Liver (tissue), 9 donors: ENCODE measurements around the gene STPG1. TPM values are rescaled to one million over a fixed set of nuclear protein-coding genes. Genes with fewer than 3 reads are reported as not detected.

Experiments used
- DNase-seq: peaks from one replicate; pipeline ENCODE4 v3.0.0-alpha.2; 2017; ENCODE audit warnings: low spot score
- H3K27ac ChIP-seq, 2 donors: one replicate each; pipeline ENCODE4 v1.7.0; 2013; ENCODE audit warnings: inconsistent platforms in 2 of 2, low read length in 2 of 2, control low read depth in 1 of 2, low read depth in 1 of 2, mild to moderate bottlenecking in 1 of 2
- H3K27me3 ChIP-seq, 4 donors: one replicate each; pipeline versions ENCODE4 v1.6.1 to v1.7.0; 2013; ENCODE audit warnings: low read length in 3 of 4, inconsistent platforms in 1 of 4, mild to moderate bottlenecking in 1 of 4, moderate library complexity in 1 of 4; ENCODE audit not compliant: control insufficient read depth in 4 of 4, insufficient read depth in 4 of 4
- H3K36me3 ChIP-seq, 4 donors: one replicate each; pipeline versions ENCODE4 v1.6.1 to v1.7.0; 2013; ENCODE audit warnings: low read length in 3 of 4, mild to moderate bottlenecking in 3 of 4, low read depth in 1 of 4, moderate library complexity in 1 of 4; ENCODE audit not compliant: control insufficient read depth in 4 of 4, insufficient read depth in 3 of 4
- H3K4me1 ChIP-seq, 4 donors: one replicate each; pipeline versions ENCODE4 v1.6.1 to v1.7.0; 2013; ENCODE audit warnings: low read length in 3 of 4, mild to moderate bottlenecking in 3 of 4, moderate library complexity in 1 of 4; ENCODE audit not compliant: control insufficient read depth in 4 of 4, insufficient read depth in 4 of 4
- H3K4me3 ChIP-seq, 3 donors: one replicate each; pipeline versions ENCODE4 v1.6.1 to v1.7.0; 2013; ENCODE audit warnings: low read length in 3 of 3, control low read depth in 1 of 3, low read depth in 1 of 3, mild to moderate bottlenecking in 1 of 3
- H3K9ac ChIP-seq, 2 donors: one replicate each; pipeline ENCODE4 v1.7.0; 2013; ENCODE audit warnings: low read length in 2 of 2, mild to moderate bottlenecking in 2 of 2, moderate library complexity in 2 of 2, control low read depth in 1 of 2, low read depth in 1 of 2
- H3K9me3 ChIP-seq, 4 donors: one replicate each; pipeline versions ENCODE4 v1.6.1 to v1.7.0; 2013; ENCODE audit warnings: low read length in 3 of 4; ENCODE audit not compliant: control insufficient read depth in 4 of 4
- EGR1 ChIP-seq, 2 donors: IDR thresholded peaks; 2 replicates each; pipeline ENCODE4 v1.6.1; 2016 to 2018; ENCODE audit warnings: antibody characterized with exemption in 2 of 2, low read depth in 2 of 2
- FOXA1 ChIP-seq: IDR thresholded peaks from 2 replicates; pipeline ENCODE4 v1.6.1; 2016; ENCODE audit warnings: antibody characterized with exemption
- FOXA2 ChIP-seq: IDR thresholded peaks from 2 replicates; pipeline ENCODE4 v1.6.1; 2016; ENCODE audit warnings: antibody characterized with exemption
- GABPA ChIP-seq, 2 donors: IDR thresholded peaks in 1 of 2; conservative IDR thresholded peaks in 1 of 2; 2 replicates each; pipeline ENCODE4 v1.6.1; 2016; ENCODE audit warnings: antibody characterized with exemption in 2 of 2, mild to moderate bottlenecking in 1 of 2, moderate library complexity in 1 of 2
- HNF4A ChIP-seq, 2 donors: conservative IDR thresholded peaks; 2 replicates each; pipeline ENCODE4 v1.6.1; 2016; ENCODE audit warnings: antibody characterized with exemption in 2 of 2, mild to moderate bottlenecking in 2 of 2
- JUND ChIP-seq, 2 donors: IDR thresholded peaks; 2 replicates each; pipeline ENCODE4 v1.6.1; 2016; ENCODE audit warnings: antibody characterized with exemption in 2 of 2
- NR2F2 ChIP-seq: IDR thresholded peaks from 2 replicates; pipeline ENCODE4 v1.6.1; 2016; ENCODE audit warnings: antibody characterized with exemption
- RAD21 ChIP-seq, 2 donors: IDR thresholded peaks; 2 replicates each; pipeline ENCODE4 v1.6.1; 2016; ENCODE audit warnings: antibody characterized with exemption in 2 of 2, mild to moderate bottlenecking in 2 of 2
- RXRA ChIP-seq, 2 donors: IDR thresholded peaks; 2 replicates each; pipeline ENCODE4 v1.6.1; 2017 to 2018; ENCODE audit warnings: antibody characterized with exemption in 2 of 2, mild to moderate bottlenecking in 1 of 2
- SP1 ChIP-seq: IDR thresholded peaks from 2 replicates; pipeline ENCODE4 v1.6.1; 2018; ENCODE audit warnings: antibody characterized with exemption, mild to moderate bottlenecking
- WGBS: extraction: QIAGEN DNeasy Blood & Tissue Kit; methylation state at CpG from one replicate; pipeline ENCODE4 v1.1.7; 2013; 5-methylcytosine and 5-hydroxymethylcytosine counted together
- polyA plus RNA-seq, 2 donors: library from polyadenylated mRNA; stranded (reverse) in 1 of 2; unstranded in 1 of 2; fragments of 200-250 nt in 1 of 2; fragments of >200 nt in 1 of 2; fragmentation: Nextera tagmentation in 1 of 2; extraction: Ambion mirVana in 1 of 2; gene quantifications; one replicate each; pipeline versions ENCODE4 v1.2.1 to v1.2.3, GENCODE V29; 2013 to 2015
- total RNA-seq, 2 donors: library from RNA; depleted of rRNA; stranded (reverse); fragments of >200 nt; gene quantifications; one replicate each; pipeline ENCODE4 v1.2.3, GENCODE V29; 2014
- TF ChIP-seq, protein P1 (sequence below): IDR thresholded peaks from 2 replicates; pipeline ENCODE4 v1.6.1; 2016; ENCODE audit warnings: antibody characterized with exemption
- TF ChIP-seq, protein P2 (sequence below): fragments of 150-350 bp; IDR thresholded peaks from 2 replicates; pipeline ENCODE4 v1.5.1; 2017; ENCODE audit warnings: improper control_type of control experiment, low read depth, low read length; ENCODE audit not compliant: missing input control
- TF ChIP-seq, protein P3 (sequence below): IDR thresholded peaks from 2 replicates; pipeline ENCODE4 v1.6.1; 2016; ENCODE audit warnings: antibody characterized with exemption
- TF ChIP-seq, protein P4 (sequence below): IDR thresholded peaks from 2 replicates; pipeline ENCODE4 v1.6.1; 2016; ENCODE audit warnings: antibody characterized with exemption, mild to moderate bottlenecking
- donor health status: healthy.
- donor health status: healthy.
- donor health status: healthy.
- donor health status: healthy.
- donor health status: healthy.

STPG1 gene
- total and polyA plus RNA-seq, 4 donors = 0.92 to 2.9 (median 1.0) TPM

DNA sequence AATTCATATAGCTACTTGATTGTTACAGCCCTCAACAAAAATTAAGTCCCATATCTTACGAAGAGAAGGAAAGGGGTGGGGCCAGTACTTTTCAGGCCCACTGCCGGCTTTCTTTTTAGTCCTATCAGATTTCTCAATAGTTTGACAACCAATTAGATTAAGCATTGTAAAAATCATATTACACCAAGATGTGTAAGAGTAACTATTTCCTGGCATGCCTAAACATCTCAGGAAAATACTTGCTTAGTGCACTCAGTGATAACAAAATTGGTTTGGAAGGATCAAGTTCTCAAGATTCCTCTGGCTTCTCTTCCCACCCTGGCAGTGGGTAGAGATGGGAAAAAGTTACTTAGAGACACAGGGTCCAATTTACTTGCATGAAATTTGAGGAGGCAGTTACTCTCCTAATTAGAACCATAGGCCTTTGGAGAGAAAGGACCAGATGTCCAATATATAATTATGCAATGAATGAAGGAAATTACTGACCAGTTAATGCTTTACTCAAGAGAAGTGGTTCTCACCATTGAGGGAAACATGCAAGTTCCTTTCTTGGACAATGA, 30.1 kb downstream of the STPG1 start:
- no peaks in the 10 kb centered on the region for H3K27me3 ChIP-seq
- H3K4me1 ChIP-seq = peaks cover 6 to 34% (median 31%) of the 10 kb centered on the region in 4 donors
- no peaks in the 10 kb centered on the region for H3K36me3 ChIP-seq
- H3K9ac ChIP-seq = no peak overlapping the region
- no peak overlapping the region for H3K4me3 ChIP-seq
- DNase-seq = no peak
- no peak for TF ChIP-seq RAD21 (IDR thresholded peaks at IDR 0.05)
- TF ChIP-seq, protein P1, sequence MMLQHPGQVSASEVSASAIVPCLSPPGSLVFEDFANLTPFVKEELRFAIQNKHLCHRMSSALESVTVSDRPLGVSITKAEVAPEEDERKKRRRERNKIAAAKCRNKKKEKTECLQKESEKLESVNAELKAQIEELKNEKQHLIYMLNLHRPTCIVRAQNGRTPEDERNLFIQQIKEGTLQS = no peak
- TF ChIP-seq, protein P2, sequence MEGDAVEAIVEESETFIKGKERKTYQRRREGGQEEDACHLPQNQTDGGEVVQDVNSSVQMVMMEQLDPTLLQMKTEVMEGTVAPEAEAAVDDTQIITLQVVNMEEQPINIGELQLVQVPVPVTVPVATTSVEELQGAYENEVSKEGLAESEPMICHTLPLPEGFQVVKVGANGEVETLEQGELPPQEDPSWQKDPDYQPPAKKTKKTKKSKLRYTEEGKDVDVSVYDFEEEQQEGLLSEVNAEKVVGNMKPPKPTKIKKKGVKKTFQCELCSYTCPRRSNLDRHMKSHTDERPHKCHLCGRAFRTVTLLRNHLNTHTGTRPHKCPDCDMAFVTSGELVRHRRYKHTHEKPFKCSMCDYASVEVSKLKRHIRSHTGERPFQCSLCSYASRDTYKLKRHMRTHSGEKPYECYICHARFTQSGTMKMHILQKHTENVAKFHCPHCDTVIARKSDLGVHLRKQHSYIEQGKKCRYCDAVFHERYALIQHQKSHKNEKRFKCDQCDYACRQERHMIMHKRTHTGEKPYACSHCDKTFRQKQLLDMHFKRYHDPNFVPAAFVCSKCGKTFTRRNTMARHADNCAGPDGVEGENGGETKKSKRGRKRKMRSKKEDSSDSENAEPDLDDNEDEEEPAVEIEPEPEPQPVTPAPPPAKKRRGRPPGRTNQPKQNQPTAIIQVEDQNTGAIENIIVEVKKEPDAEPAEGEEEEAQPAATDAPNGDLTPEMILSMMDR = no peak
- no peak for TF ChIP-seq RXRA (IDR thresholded peaks at IDR 0.05)
- no peak for TF ChIP-seq HNF4A (conservative IDR thresholded peaks at IDR 0.05)
- TF ChIP-seq FOXA2 = no peak
- TF ChIP-seq, protein P3, sequence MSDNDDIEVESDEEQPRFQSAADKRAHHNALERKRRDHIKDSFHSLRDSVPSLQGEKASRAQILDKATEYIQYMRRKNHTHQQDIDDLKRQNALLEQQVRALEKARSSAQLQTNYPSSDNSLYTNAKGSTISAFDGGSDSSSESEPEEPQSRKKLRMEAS = no peak
- no peak for TF ChIP-seq GABPA (IDR thresholded peaks at IDR 0.05 in 1 of 2, conservative IDR thresholded peaks at IDR 0.05 in 1 of 2)
- no peak for TF ChIP-seq NR2F2
- TF ChIP-seq JUND (IDR thresholded peaks at IDR 0.05) = no peak
- H3K27ac ChIP-seq = no peak overlapping the region
- no peaks in the 10 kb centered on the region for H3K9me3 ChIP-seq
- WGBS = 93% methylated on average over 2 of the region's 2 CpGs

DNA sequence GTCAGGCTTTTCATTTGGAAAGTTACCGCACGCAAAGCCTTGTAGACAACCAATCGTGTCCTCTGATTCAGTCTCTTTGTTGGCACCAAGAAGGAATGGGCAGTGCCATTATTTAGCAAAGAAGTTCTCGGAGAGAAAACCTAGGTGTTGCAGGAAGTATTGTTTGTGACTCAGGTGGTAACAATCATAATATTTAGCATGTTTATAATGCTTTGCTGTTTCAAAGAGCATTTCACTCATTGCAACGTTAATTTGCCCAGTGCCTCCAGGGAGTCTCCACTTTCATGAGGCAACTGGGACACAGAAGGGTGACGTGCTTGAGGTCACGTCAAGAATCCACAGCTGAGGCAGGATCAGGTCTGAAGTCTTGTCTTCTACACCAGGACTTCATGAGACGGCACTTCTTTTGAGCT, 31.4 kb downstream of the STPG1 start:
- no peak for DNase-seq
- TF ChIP-seq, protein P4, sequence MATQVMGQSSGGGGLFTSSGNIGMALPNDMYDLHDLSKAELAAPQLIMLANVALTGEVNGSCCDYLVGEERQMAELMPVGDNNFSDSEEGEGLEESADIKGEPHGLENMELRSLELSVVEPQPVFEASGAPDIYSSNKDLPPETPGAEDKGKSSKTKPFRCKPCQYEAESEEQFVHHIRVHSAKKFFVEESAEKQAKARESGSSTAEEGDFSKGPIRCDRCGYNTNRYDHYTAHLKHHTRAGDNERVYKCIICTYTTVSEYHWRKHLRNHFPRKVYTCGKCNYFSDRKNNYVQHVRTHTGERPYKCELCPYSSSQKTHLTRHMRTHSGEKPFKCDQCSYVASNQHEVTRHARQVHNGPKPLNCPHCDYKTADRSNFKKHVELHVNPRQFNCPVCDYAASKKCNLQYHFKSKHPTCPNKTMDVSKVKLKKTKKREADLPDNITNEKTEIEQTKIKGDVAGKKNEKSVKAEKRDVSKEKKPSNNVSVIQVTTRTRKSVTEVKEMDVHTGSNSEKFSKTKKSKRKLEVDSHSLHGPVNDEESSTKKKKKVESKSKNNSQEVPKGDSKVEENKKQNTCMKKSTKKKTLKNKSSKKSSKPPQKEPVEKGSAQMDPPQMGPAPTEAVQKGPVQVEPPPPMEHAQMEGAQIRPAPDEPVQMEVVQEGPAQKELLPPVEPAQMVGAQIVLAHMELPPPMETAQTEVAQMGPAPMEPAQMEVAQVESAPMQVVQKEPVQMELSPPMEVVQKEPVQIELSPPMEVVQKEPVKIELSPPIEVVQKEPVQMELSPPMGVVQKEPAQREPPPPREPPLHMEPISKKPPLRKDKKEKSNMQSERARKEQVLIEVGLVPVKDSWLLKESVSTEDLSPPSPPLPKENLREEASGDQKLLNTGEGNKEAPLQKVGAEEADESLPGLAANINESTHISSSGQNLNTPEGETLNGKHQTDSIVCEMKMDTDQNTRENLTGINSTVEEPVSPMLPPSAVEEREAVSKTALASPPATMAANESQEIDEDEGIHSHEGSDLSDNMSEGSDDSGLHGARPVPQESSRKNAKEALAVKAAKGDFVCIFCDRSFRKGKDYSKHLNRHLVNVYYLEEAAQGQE = no peak
- no peak for TF ChIP-seq SP1
- peaks cover 4 to 22% (median 18%) of the 10 kb centered on the region in 4 donors for H3K4me1 ChIP-seq
- H3K27me3 ChIP-seq = no peaks in the 10 kb centered on the region
- no peak overlapping the region for H3K9ac ChIP-seq
- H3K36me3 ChIP-seq = no peaks in the 10 kb centered on the region
- 90% methylated on average over 8 of the region's 8 CpGs for WGBS
- no peaks in the 10 kb centered on the region for H3K9me3 ChIP-seq
- H3K27ac ChIP-seq = no peak overlapping the region
- no peak overlapping the region for H3K4me3 ChIP-seq

DNA sequence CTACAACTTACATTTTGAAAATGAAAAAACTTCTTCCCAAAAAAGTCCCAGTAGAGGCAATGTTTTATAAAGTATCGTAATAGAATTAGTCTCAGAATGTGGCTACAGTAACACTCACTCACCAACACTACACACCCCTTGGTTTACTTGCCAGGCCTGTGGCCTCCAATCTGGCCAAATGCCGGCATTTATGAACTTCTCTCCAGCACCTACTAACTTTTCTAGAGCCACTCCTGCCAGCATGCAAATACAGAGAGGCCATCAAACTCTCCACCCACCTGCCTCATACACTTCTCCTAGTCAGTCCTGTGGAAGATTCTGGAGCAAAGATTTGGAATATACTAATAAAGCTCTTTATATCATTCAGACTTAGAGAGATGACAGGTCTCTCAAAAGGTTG, 32.3 kb downstream of the STPG1 start:
- DNase-seq = no peak
- Histone ChIP-seq H3K36me3 (no peaks in the 10 kb centered on the region), H3K9me3 (no peaks in the 10 kb centered on the region), H3K9ac (no peak overlapping the region), H3K4me1 (peaks cover 4 to 16% (median 14%) of the 10 kb centered on the region in 4 donors), H3K27me3 (no peaks in the 10 kb centered on the region), H3K27ac (no peak overlapping the region), H3K4me3 (no peak overlapping the region)
- WGBS = 61% methylated on average over 2 of the region's 2 CpGs
- TF ChIP-seq, protein P2 = no peak
- TF ChIP-seq, protein P1 = no peak
- TF ChIP-seq RXRA (IDR thresholded peaks at IDR 0.05) (no peak), FOXA2 (no peak), GABPA (IDR thresholded peaks at IDR 0.05 in 1 of 2, conservative IDR thresholded peaks at IDR 0.05 in 1 of 2) (no peak), NR2F2 (no peak), FOXA1 (no peak), EGR1 (IDR thresholded peaks at IDR 0.05; ENCODE audit: low read depth in 2 of 2) (no peak)
- TF ChIP-seq, protein P4 = no peak
